Panc1 (cell line): Measurements from ENCODE around the gene DOK5. TPM values are rescaled to one million over a fixed set of nuclear protein-coding genes. Genes with fewer than 3 reads are reported as not detected.

Source experiments
- ATAC-seq: fragments of 200-7000 bp; cut with Tn5 transposase; 2 replicates; pipeline ENCODE4 v1.9.1; 2020; ENCODE audit warnings: mild to moderate bottlenecking, moderate library complexity
- BruUV-seq: library from RNA; stranded (reverse); fragments of 400-500 nt; replicated peaks from 2 replicates; lab custom pipeline; 2021; lab: Mats Ljungman, UMichigan
- CTCF ChIA-PET: fragments of 300-600 bp; sonication (Branson Sonifier 250); formaldehyde crosslinking; loops from one replicate; lab custom pipeline; 2022; ENCODE audit warnings: antibody characterized with exemption; lab: Charles Lee
- POLR2A ChIA-PET: fragments of 300-600 bp; sonication (Branson Sonifier 250); formaldehyde crosslinking; loops from one replicate; lab custom pipeline; 2022; ENCODE audit warnings: antibody characterized with exemption; lab: Charles Lee
- DNase-seq: peaks from one replicate; pipeline ENCODE4 v3.0.0-alpha.2; 2010; ENCODE audit warnings: low read depth, low spot score
- H3K27ac ChIP-seq: 2 replicates; pipeline ENCODE4 v1.5.1; 2011; ENCODE audit warnings: mild to moderate bottlenecking, low read length, inconsistent platforms
- H3K27me3 ChIP-seq: fragments of 200-500 bp; sonication (Bioruptor generic); 2 replicates; pipeline ENCODE4 v1.6.0; 2014; ENCODE audit warnings: low read length, inconsistent platforms; ENCODE audit not compliant: control insufficient read depth, insufficient read depth
- H3K36me3 ChIP-seq: fragments of 200-500 bp; sonication (Bioruptor generic); 2 replicates; pipeline ENCODE4 v1.5.1; 2014; ENCODE audit warnings: inconsistent platforms, mild to moderate bottlenecking, low read length, moderate library complexity; ENCODE audit not compliant: control insufficient read depth, insufficient read depth
- H3K4me1 ChIP-seq: 2 replicates; pipeline ENCODE4 v1.5.1; 2011; ENCODE audit warnings: inconsistent platforms, mild to moderate bottlenecking, low read length, moderate library complexity; ENCODE audit not compliant: control insufficient read depth, insufficient read depth
- H3K4me3 ChIP-seq, 2 experiments: 2 replicates each; pipeline ENCODE4 v1.5.1; 2011 to 2012; ENCODE audit warnings: low read depth in 2 of 2, low read length in 2 of 2, mild to moderate bottlenecking in 2 of 2, inconsistent platforms in 1 of 2, moderate library complexity in 1 of 2
- H3K9me3 ChIP-seq: fragments of 200-500 bp; sonication (Bioruptor generic); 2 replicates; pipeline ENCODE4 v1.5.1; 2014; ENCODE audit warnings: low read depth, mild to moderate bottlenecking, inconsistent platforms, low read length, moderate library complexity; ENCODE audit not compliant: control insufficient read depth, insufficient read depth
- CTCF ChIP-seq: fragments of 450-650 bp; IDR thresholded peaks from 2 replicates; pipeline ENCODE4 v1.5.1; 2017; ENCODE audit warnings: mild to moderate bottlenecking
- POLR2AphosphoS5 ChIP-seq: IDR thresholded peaks from 2 replicates; pipeline ENCODE4 v1.6.1; 2012; ENCODE audit warnings: mild to moderate bottlenecking, low read depth, low read length, moderate library complexity
- REST ChIP-seq, 2 experiments: IDR thresholded peaks; 2 replicates each; pipeline ENCODE4 v1.6.1; 2011 to 2012; ENCODE audit warnings: low read depth in 2 of 2, control low read depth in 1 of 2, low read length in 1 of 2, mild to moderate bottlenecking in 1 of 2, moderate library complexity in 1 of 2; ENCODE audit not compliant: insufficient read depth in 1 of 2
- SIN3A ChIP-seq: IDR thresholded peaks from 2 replicates; pipeline ENCODE4 v1.6.1; 2012; ENCODE audit warnings: low read depth, mild to moderate bottlenecking, low read length, moderate library complexity, borderline replicate concordance; ENCODE audit not compliant: insufficient read depth
- TCF7L2 ChIP-seq: IDR thresholded peaks from 2 replicates; pipeline ENCODE4 v1.6.1; 2011; ENCODE audit warnings: mild to moderate bottlenecking, low read depth, low read length, inconsistent platforms
- in situ Hi-C: cut with HindIII; loops from 2 replicates; pipeline ENCODE4 v1.10.0; 2016; ENCODE audit warnings: low sequenced_read_pairs, low pct_unique_long_range_greater_than_20kb
- intact Hi-C: fragments of 100-400 bp; cut with micrococcal nuclease; formaldehyde crosslinking; loops from one replicate; pipeline ENCODE4 v1.10.0; 2022; ENCODE audit not compliant: unreplicated experiment
- total RNA-seq: library from RNA; stranded (reverse); gene quantifications from one replicate; pipeline ENCODE4 v1.2.1, GENCODE V29; 2021; ENCODE audit not compliant: unreplicated experiment

The DOK5 gene
- total RNA-seq, 1 experiment from 2014 or later, result 0.18 TPM

- Histone ChIP-seq H3K9me3 (no peaks in the 10 kb centered on the region), H3K4me1 (no peaks in the 10 kb centered on the region), H3K27ac (no peak overlapping the region), H3K27me3 (no peaks in the 10 kb centered on the region), H3K4me3 (no peak overlapping the region), H3K36me3 (no peaks in the 10 kb centered on the region)
- no TSS peak for BruUV-seq
- ChIA-PET CTCF (no interaction called here), POLR2A (no interaction called here)
- DNase-seq (no peak), ATAC-seq (no peak)
- TF ChIP-seq REST (IDR thresholded peaks at IDR 0.05; ENCODE audit: insufficient read depth in 1 of 2, low read depth in 2 of 2, low read length in 1 of 2), result no peak
- no peak for TF ChIP-seq CTCF
- no peak for TF ChIP-seq POLR2AphosphoS5
- no peak for TF ChIP-seq TCF7L2
- no peak for TF ChIP-seq SIN3A
- intact Hi-C loops (no loop called here), in situ Hi-C loops (no loop called here)
Measured at GRCh38 chr20:54499111-54499510, 23.7 kb downstream of the DOK5 start.

DNA sequence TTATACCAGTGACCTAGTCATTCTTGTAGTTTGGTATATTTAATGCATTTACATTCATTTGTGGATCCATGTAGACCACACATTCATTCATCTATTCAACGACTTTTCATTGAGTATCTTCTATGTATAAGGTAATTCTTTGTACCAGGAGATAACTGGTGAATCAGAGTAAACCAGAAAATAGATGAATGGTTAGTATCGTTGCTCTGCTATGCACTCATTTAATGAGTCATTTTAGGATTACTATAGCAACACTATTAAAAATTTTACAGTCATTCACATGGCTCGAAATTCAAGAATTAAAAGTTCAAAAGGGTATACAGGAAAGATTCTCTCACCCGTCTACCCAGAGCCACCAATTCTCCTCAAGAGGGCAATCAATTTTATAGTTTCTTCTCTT, 26.8 kb downstream of the DOK5 start:
- POLR2A ChIA-PET, result no interaction called here
- Histone ChIP-seq H3K36me3 (no peaks in the 10 kb centered on the region), H3K27ac (no peak overlapping the region), H3K4me1 (no peaks in the 10 kb centered on the region), H3K27me3 (no peaks in the 10 kb centered on the region), H3K4me3 (no peak overlapping the region), H3K9me3 (no peaks in the 10 kb centered on the region)
- no TSS peak for BruUV-seq
- no peak for TF ChIP-seq TCF7L2
- TF ChIP-seq SIN3A, result no peak
- no peak for TF ChIP-seq POLR2AphosphoS5
- no peak for TF ChIP-seq CTCF
- TF ChIP-seq REST (IDR thresholded peaks at IDR 0.05; ENCODE audit: insufficient read depth in 1 of 2, low read depth in 2 of 2, low read length in 1 of 2), result no peak
- DNase-seq, result no peak
- in situ Hi-C loops (no loop called here), intact Hi-C loops (no loop called here)
- no peak for ATAC-seq
- CTCF ChIA-PET, result no interaction called here
